Activated T-helper 17 cell treated with anti-CD3 and anti-CD28 coated beads, Interleukin-2, amount 50 U/mL, for 72 hours (primary cell): ENCODE results near the gene N4BP3. TPM values are rescaled to one million over a fixed set of nuclear protein-coding genes. Genes with fewer than 3 reads are reported as not detected.
"Not testable (repeated sequence)": the region's sequence is repeated elsewhere in the genome, so short reads cannot be mapped to it uniquely, and the experiment has no call there.

Experiments
- ATAC-seq: fragments of 150-1000 bp; cut with Tn5 transposase; replicated peaks from 2 replicates; pipeline ENCODE4 v1.10.0; 2021; ENCODE audit warnings: mild to moderate bottlenecking, moderate library complexity
- H3K27ac Mint-ChIP-seq: one replicate; pipeline ENCODE4 v1.8.0; 2022; ENCODE audit warnings: mixed read lengths
- H3K27me3 Mint-ChIP-seq: one replicate; pipeline ENCODE4 v1.8.0; 2022; ENCODE audit warnings: mixed read lengths
- H3K36me3 Mint-ChIP-seq: one replicate; pipeline ENCODE4 v1.8.0; 2022; ENCODE audit warnings: low read depth, mild to moderate bottlenecking, mixed read lengths
- H3K4me1 Mint-ChIP-seq: one replicate; pipeline ENCODE4 v1.8.0; 2022; ENCODE audit warnings: mixed read lengths
- H3K4me3 Mint-ChIP-seq: one replicate; pipeline ENCODE4 v1.8.0; 2022; ENCODE audit warnings: mild to moderate bottlenecking, mixed read lengths
- H3K9me3 Mint-ChIP-seq: one replicate; pipeline ENCODE4 v1.8.0; 2022; ENCODE audit warnings: mixed read lengths
- total RNA-seq, 2 donors: library from RNA; stranded (reverse); gene quantifications; one replicate each; pipeline ENCODE4 v1.2.3, GENCODE V29; 2022

N4BP3 gene
- total RNA-seq, 2 donors from 2014 or later, result 3.7 to 8.1 TPM

- no peaks in the 10 kb centered on the region for H3K4me1 Mint-ChIP-seq
- no peak overlapping the region for H3K4me3 Mint-ChIP-seq
These were observed 28.0 kb upstream of the N4BP3 start for GRCh38 chr5:178085316-178085715.

GRCh38 chr5:178086266-178086665, 27.1 kb upstream of the N4BP3 start:
- no peaks in the 10 kb centered on the region for H3K36me3 Mint-ChIP-seq
- no peak overlapping the region for H3K4me3 Mint-ChIP-seq
- H3K4me1 Mint-ChIP-seq, result no peaks in the 10 kb centered on the region
- H3K27ac Mint-ChIP-seq, result no peak overlapping the region
- H3K9me3 Mint-ChIP-seq, result no peaks in the 10 kb centered on the region
- ATAC-seq, result no peak
- peaks cover 10% of the 10 kb centered on the region for H3K27me3 Mint-ChIP-seq

More at GRCh38 chr5:178085316-178085715, 28.0 kb upstream of the N4BP3 start:
- no peak overlapping the region for H3K27ac Mint-ChIP-seq
- peaks cover 10% of the 10 kb centered on the region for H3K27me3 Mint-ChIP-seq
- no peaks in the 10 kb centered on the region for H3K36me3 Mint-ChIP-seq
- ATAC-seq, result no peak
- no peaks in the 10 kb centered on the region for H3K9me3 Mint-ChIP-seq

- H3K4me1 Mint-ChIP-seq, ATAC-seq: not testable (repeated sequence)
These were observed 26.1 kb upstream of the N4BP3 start for GRCh38 chr5:178087199-178087598.

GRCh38 chr5:178090856-178091255, 22.5 kb upstream of the N4BP3 start:
- Mint-ChIP-seq H3K27me3 (no peaks in the 10 kb centered on the region), H3K9me3 (no peaks in the 10 kb centered on the region), H3K36me3 (no peaks in the 10 kb centered on the region), H3K4me1 (peaks cover 8% of the 10 kb centered on the region), H3K27ac (no peak overlapping the region), H3K4me3 (no peak overlapping the region)
- peak; percentile 24 for ATAC-seq

More at GRCh38 chr5:178087199-178087598, 26.1 kb upstream of the N4BP3 start:
- H3K4me3 Mint-ChIP-seq, H3K27ac Mint-ChIP-seq, H3K9me3 Mint-ChIP-seq, H3K36me3 Mint-ChIP-seq, H3K27me3 Mint-ChIP-seq: not testable (repeated sequence)

GRCh38 chr5:178093134-178093533, 20.2 kb upstream of the N4BP3 start:
- Mint-ChIP-seq H3K27me3 (no peaks in the 10 kb centered on the region), H3K9me3 (no peaks in the 10 kb centered on the region), H3K4me1 (peaks cover 8% of the 10 kb centered on the region), H3K36me3 (no peaks in the 10 kb centered on the region), H3K4me3 (no peak overlapping the region), H3K27ac (no peak overlapping the region)
- ATAC-seq, result no peak

- peaks cover 8% of the 10 kb centered on the region for H3K4me1 Mint-ChIP-seq
- H3K4me3 Mint-ChIP-seq, result peak overlapping the region; percentile 26
- no peaks in the 10 kb centered on the region for H3K27me3 Mint-ChIP-seq
- peak; percentile 18 for ATAC-seq
- no peaks in the 10 kb centered on the region for H3K9me3 Mint-ChIP-seq
- H3K36me3 Mint-ChIP-seq, result no peaks in the 10 kb centered on the region
- H3K27ac Mint-ChIP-seq, result peak overlapping the region; percentile 36
These were observed 19.0 kb upstream of the N4BP3 start for GRCh38 chr5:178094345-178094744.

- ATAC-seq, result no peak
- Mint-ChIP-seq H3K9me3 (no peaks in the 10 kb centered on the region), H3K27ac (no peak overlapping the region), H3K27me3 (no peaks in the 10 kb centered on the region), H3K36me3 (no peaks in the 10 kb centered on the region), H3K4me1 (peaks cover 8% of the 10 kb centered on the region), H3K4me3 (no peak overlapping the region)
These were observed 14.6 kb upstream of the N4BP3 start for GRCh38 chr5:178098685-178099084.

- ATAC-seq, result no peak
- H3K4me3 Mint-ChIP-seq, result no peak overlapping the region
- H3K27me3 Mint-ChIP-seq, result no peaks in the 10 kb centered on the region
- H3K9me3 Mint-ChIP-seq, result no peaks in the 10 kb centered on the region
- no peaks in the 10 kb centered on the region for H3K4me1 Mint-ChIP-seq
- no peaks in the 10 kb centered on the region for H3K36me3 Mint-ChIP-seq
- H3K27ac Mint-ChIP-seq, result no peak overlapping the region
These were observed 9.7 kb upstream of the N4BP3 start for GRCh38 chr5:178103612-178104011.

- Mint-ChIP-seq H3K36me3 (no peaks in the 10 kb centered on the region), H3K4me1 (no peaks in the 10 kb centered on the region), H3K4me3 (no peak overlapping the region), H3K9me3 (no peaks in the 10 kb centered on the region), H3K27ac (peak overlapping the region; percentile 30), H3K27me3 (no peaks in the 10 kb centered on the region)
- ATAC-seq, result no peak
These were observed 8.8 kb upstream of the N4BP3 start for GRCh38 chr5:178104492-178104891.

GRCh38 chr5:178106086-178106485, 7.2 kb upstream of the N4BP3 start:
- no peak for ATAC-seq
- no peak overlapping the region for H3K4me3 Mint-ChIP-seq
- no peaks in the 10 kb centered on the region for H3K36me3 Mint-ChIP-seq
- no peaks in the 10 kb centered on the region for H3K9me3 Mint-ChIP-seq
- no peaks in the 10 kb centered on the region for H3K4me1 Mint-ChIP-seq
- H3K27me3 Mint-ChIP-seq, result no peaks in the 10 kb centered on the region
- H3K27ac Mint-ChIP-seq, result no peak overlapping the region

GRCh38 chr5:178106556-178107239, 6.6 kb upstream of the N4BP3 start:
- Mint-ChIP-seq H3K4me1 (no peaks in the 10 kb centered on the region), H3K9me3 (no peaks in the 10 kb centered on the region), H3K27me3 (no peaks in the 10 kb centered on the region), H3K27ac (no peak overlapping the region), H3K36me3 (no peaks in the 10 kb centered on the region), H3K4me3 (no peak overlapping the region)
- ATAC-seq, result peak; percentile 24

- no peak for ATAC-seq
- Mint-ChIP-seq H3K27me3 (no peaks in the 10 kb centered on the region), H3K27ac (no peak overlapping the region), H3K36me3 (no peaks in the 10 kb centered on the region), H3K4me1 (peaks cover 2% of the 10 kb centered on the region), H3K9me3 (no peaks in the 10 kb centered on the region), H3K4me3 (no peak overlapping the region)
These were observed 5.5 kb upstream of the N4BP3 start for GRCh38 chr5:178107756-178108310.

GRCh38 chr5:178108446-178108845, 4.9 kb upstream of the N4BP3 start:
- H3K36me3 Mint-ChIP-seq, result no peaks in the 10 kb centered on the region
- no peak for ATAC-seq
- no peak overlapping the region for H3K4me3 Mint-ChIP-seq
- no peak overlapping the region for H3K27ac Mint-ChIP-seq
- H3K4me1 Mint-ChIP-seq, result peaks cover 4% of the 10 kb centered on the region
- H3K9me3 Mint-ChIP-seq, result no peaks in the 10 kb centered on the region
- H3K27me3 Mint-ChIP-seq, result no peaks in the 10 kb centered on the region

GRCh38 chr5:178108966-178109365, 4.4 kb upstream of the N4BP3 start:
- H3K36me3 Mint-ChIP-seq, result no peaks in the 10 kb centered on the region
- H3K27ac Mint-ChIP-seq, result no peak overlapping the region
- no peaks in the 10 kb centered on the region for H3K9me3 Mint-ChIP-seq
- peaks cover 4% of the 10 kb centered on the region for H3K4me1 Mint-ChIP-seq
- ATAC-seq, result no peak
- no peak overlapping the region for H3K4me3 Mint-ChIP-seq
- H3K27me3 Mint-ChIP-seq, result no peaks in the 10 kb centered on the region

GRCh38 chr5:178110511-178110910, 2.8 kb upstream of the N4BP3 start:
- Mint-ChIP-seq H3K36me3 (peaks cover 4% of the 10 kb centered on the region), H3K4me3 (no peak overlapping the region), H3K27ac (no peak overlapping the region), H3K4me1 (peaks cover 4% of the 10 kb centered on the region), H3K9me3 (no peaks in the 10 kb centered on the region), H3K27me3 (no peaks in the 10 kb centered on the region)
- no peak for ATAC-seq
